ENCODE results near the gene MYT1. TPM values are rescaled to one million over a fixed set of nuclear protein-coding genes. Genes with fewer than 3 reads are reported as not detected.

MYT1 gene
- total and polyA plus RNA-seq, 2 of the 8 experiments (the other 6 are each of a cell fraction or from before 2014, with no cell fraction given), result 0.63 to 2.0 TPM

DNA sequence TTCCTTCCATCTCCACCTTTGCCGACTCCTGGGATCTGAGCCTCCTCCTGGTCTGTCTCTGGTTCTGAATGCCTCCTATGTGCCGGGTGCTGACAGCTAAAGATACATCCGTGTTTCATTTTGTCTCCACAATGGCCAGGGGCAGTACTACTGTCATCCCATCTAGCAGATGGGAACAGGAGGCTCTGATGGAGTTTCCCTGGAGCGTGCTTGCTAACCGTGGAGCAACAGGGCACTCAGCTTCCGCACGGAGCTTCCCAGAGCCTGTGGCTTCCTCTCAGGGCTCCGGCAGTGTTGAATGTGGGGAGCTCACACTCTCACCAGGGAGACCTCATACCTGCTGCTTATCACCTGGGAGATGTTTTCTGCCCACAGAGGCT, 45.0 kb upstream of the MYT1 start (continued):
- no peak for TF ChIP-seq KDM5A (IDR thresholded peaks at IDR 0.05; ENCODE audit: low read length)
- no peak for TF ChIP-seq JUN (IDR thresholded peaks at IDR 0.05; ENCODE audit: low read depth, low read length)
- TF ChIP-seq RBBP5 (IDR thresholded peaks at IDR 0.05; ENCODE audit: borderline replicate concordance, low read depth, low read length), result no peak
- no peak for TF ChIP-seq GTF2F1 (IDR thresholded peaks at IDR 0.05; ENCODE audit: borderline replicate concordance, low read depth, low read length)
- TF ChIP-seq SIN3A (conservative IDR thresholded peaks at IDR 0.05 in 1 of 2, IDR thresholded peaks at IDR 0.05 in 1 of 2; ENCODE audit: low read depth in 1 of 2, low read length in 2 of 2), result no peak

All from H1 (cell line).